ENCODE results near the gene IRF2BPL. TPM values are rescaled to one million over a fixed set of nuclear protein-coding genes. Genes with fewer than 3 reads are reported as not detected.

The IRF2BPL gene
- total and polyA plus RNA-seq, 9 of the 15 experiments (the other 6 are each of a cell fraction or from before 2014, with no cell fraction given), result 0.52 to 21.6 (median 2.5) TPM

DNA sequence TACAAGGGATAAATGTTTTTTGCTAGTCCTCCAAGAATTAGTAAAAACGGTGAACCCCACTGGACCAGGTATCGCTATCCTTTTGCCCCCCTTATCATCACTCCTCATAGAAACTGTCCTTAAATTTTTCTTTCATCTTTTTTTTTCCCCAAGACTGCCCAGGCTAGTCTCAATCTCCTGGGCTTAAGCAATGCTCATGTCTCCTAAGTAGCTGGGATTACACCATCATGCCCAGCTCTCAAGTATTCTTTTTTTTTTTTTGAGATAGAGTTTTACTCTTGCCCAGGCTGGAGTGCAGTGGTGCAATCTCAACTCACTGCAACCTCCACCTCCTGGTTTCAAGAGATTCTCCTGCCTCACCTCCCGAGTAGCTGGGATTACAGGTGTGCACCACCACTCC, 9.7 kb downstream of the IRF2BPL start (continued):
- TF ChIP-seq SRSF7 (optimal IDR thresholded peaks at IDR 0.05; ENCODE audit: low read depth, low read length) (no peak), KLF13 (tag; IDR thresholded peaks at IDR 0.05; ENCODE audit: borderline replicate concordance, low read depth) (no peak), MECOM (CRISPR knock-in tag; IDR thresholded peaks at IDR 0.05) (no peak)

- FAIRE-seq, result no peak
- Histone ChIP-seq H3K9ac (ENCODE audit: insufficient read depth in 1 of 2, low read depth in 2 of 2, low read length in 2 of 2) (no peak overlapping the region), H3K4me1 (replicated peaks in 1 of 2; ENCODE audit: control insufficient read depth in 2 of 2, insufficient read depth in 2 of 2, low read length in 2 of 2) (no peaks in the 10 kb centered on the region; a peak in 2 of 5 replicates), H4K20me1 (replicated peaks; ENCODE audit: control insufficient read depth, insufficient read depth, low read length) (no peaks in the 10 kb centered on the region), H3K4me3 (no peak overlapping the region), H3K27me3 (ENCODE audit: control insufficient read depth in 2 of 2, insufficient read depth in 2 of 2, low read length in 2 of 2) (no peaks in the 10 kb centered on the region), H3K27ac (ENCODE audit: extremely low read depth, low read depth, low read length) (no peak overlapping the region), H3K9me1 (ENCODE audit: control insufficient read depth, insufficient read depth, low read length) (no peaks in the 10 kb centered on the region), H3K9me3 (replicated peaks; ENCODE audit: control insufficient read depth, insufficient read depth, low read depth, low read length) (no peaks in the 10 kb centered on the region), H3K79me2 (ENCODE audit: control insufficient read depth, insufficient read depth, low read length) (no peaks in the 10 kb centered on the region), H3K4me2 (ENCODE audit: insufficient read depth, low read length) (no peak overlapping the region), H2AFZ (ENCODE audit: low read depth, low read length) (no peak overlapping the region), H3K36me3 (ENCODE audit: control insufficient read depth, insufficient read depth, low read length) (no peaks in the 10 kb centered on the region)
- no TSS peak for BruUV-seq (replicated peaks)
- intact Hi-C loops (cut with micrococcal nuclease) (no loop called here), in situ Hi-C loops (cut with MboI) (no loop called here)
- POLR2A ChIA-PET, result interaction anchor here (0.5 to 1.4 kb wide), 3 partner anchors 8 to 18 kb away, joined by 3 to 5 read pairs (median 3); no protein-coding TSS in a partner anchor
- no peak for TF ChIP-seq ZC3H11A (IDR thresholded peaks at IDR 0.05; ENCODE audit: low read depth, low read length)
- no peak for TF ChIP-seq BRD9 (IDR thresholded peaks at IDR 0.05; ENCODE audit: low read depth, partially characterized antibody)
- no peak for TF ChIP-seq ZNF197 (CRISPR knock-in tag; IDR thresholded peaks at IDR 0.05; ENCODE audit: low read depth)
- no peak for TF ChIP-seq KDM4B (IDR thresholded peaks at IDR 0.05; ENCODE audit: borderline replicate concordance in 2 of 2, low read depth in 1 of 2)
- TF ChIP-seq, protein P1, sequence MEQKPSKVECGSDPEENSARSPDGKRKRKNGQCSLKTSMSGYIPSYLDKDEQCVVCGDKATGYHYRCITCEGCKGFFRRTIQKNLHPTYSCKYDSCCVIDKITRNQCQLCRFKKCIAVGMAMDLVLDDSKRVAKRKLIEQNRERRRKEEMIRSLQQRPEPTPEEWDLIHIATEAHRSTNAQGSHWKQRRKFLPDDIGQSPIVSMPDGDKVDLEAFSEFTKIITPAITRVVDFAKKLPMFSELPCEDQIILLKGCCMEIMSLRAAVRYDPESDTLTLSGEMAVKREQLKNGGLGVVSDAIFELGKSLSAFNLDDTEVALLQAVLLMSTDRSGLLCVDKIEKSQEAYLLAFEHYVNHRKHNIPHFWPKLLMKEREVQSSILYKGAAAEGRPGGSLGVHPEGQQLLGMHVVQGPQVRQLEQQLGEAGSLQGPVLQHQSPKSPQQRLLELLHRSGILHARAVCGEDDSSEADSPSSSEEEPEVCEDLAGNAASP (IDR thresholded peaks at IDR 0.05), result no peak
- 0% methylated on average over 1 of the region's 2 CpGs for WGBS (ENCODE audit: insufficient coverage, low coverage, missing lambda C conversion rate)
- no peak for ATAC-seq
- CTCF ChIA-PET (ENCODE audit: low intra/inter-chr PET ratio), result no interaction called here
- no peak for DNase-seq (ENCODE audit: extremely low read depth in 1 of 4, low spot score in 3 of 4)
Measured at GRCh38 chr14:77017666-77018065, 10.8 kb downstream of the IRF2BPL start.

All from K562 (cell line).